ENCODE data around the gene LPCAT1.

DNA sequence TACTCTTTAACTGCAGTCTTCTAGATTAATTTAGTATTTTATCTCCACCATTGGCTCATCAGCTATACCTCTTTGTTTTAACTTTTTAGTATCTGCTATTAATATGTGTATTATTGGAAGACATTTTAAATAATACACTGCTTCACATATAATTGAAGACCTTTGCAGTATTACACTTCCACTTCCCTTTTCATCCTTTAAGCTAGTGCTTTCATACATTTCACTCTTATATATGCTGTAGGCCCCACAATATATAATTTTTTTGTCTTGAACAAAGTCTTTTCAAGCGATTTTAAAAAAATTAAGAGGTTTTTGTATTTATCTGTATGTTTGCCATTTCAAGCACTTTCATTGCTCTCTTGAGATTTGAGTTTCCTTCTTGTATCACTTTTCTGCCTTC is 8.6 kb upstream of the LPCAT1 start:
- TF ChIP-seq, protein P1, sequence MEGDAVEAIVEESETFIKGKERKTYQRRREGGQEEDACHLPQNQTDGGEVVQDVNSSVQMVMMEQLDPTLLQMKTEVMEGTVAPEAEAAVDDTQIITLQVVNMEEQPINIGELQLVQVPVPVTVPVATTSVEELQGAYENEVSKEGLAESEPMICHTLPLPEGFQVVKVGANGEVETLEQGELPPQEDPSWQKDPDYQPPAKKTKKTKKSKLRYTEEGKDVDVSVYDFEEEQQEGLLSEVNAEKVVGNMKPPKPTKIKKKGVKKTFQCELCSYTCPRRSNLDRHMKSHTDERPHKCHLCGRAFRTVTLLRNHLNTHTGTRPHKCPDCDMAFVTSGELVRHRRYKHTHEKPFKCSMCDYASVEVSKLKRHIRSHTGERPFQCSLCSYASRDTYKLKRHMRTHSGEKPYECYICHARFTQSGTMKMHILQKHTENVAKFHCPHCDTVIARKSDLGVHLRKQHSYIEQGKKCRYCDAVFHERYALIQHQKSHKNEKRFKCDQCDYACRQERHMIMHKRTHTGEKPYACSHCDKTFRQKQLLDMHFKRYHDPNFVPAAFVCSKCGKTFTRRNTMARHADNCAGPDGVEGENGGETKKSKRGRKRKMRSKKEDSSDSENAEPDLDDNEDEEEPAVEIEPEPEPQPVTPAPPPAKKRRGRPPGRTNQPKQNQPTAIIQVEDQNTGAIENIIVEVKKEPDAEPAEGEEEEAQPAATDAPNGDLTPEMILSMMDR (IDR thresholded peaks at IDR 0.05; ENCODE audit: low read depth, low read length, poor library complexity, severe bottlenecking): no peak
- no peak for TF ChIP-seq EZH2phosphoT487 (IDR thresholded peaks at IDR 0.05; ENCODE audit: borderline replicate concordance, low read length)
